A673 (cell line): ENCODE data around the gene SCG2. TPM values are rescaled to one million over a fixed set of nuclear protein-coding genes. Genes with fewer than 3 reads are reported as not detected.

Source experiments
- BruUV-seq: library from RNA; stranded (reverse); fragments of 400-500 nt; replicated peaks from 2 replicates; lab custom pipeline; 2021; lab: Mats Ljungman, UMichigan
- CTCF ChIA-PET: fragments of 300-600 bp; sonication (Branson Sonifier 250); formaldehyde crosslinking; loops from one replicate; lab custom pipeline; 2022; ENCODE audit warnings: antibody characterized with exemption; lab: Charles Lee
- POLR2A ChIA-PET: fragments of 300-600 bp; sonication (Branson Sonifier 250); formaldehyde crosslinking; loops from one replicate; lab custom pipeline; 2022; ENCODE audit warnings: antibody characterized with exemption; ENCODE audit not compliant: low non-redundant PET; lab: Charles Lee
- DNase-seq: peaks from one replicate; pipeline ENCODE4 v3.0.0-alpha.2; 2015; ENCODE audit warnings: low spot score
- H3K27ac ChIP-seq: fragments of 200-600 bp; sonication (generic); 2 replicates; pipeline ENCODE4 v1.5.1; 2016; ENCODE audit warnings: mixed run types, low read depth, mild to moderate bottlenecking, mixed read lengths, antibody characterized with exemption, low read length; ENCODE audit not compliant: poor library complexity, severe bottlenecking
- H3K27me3 ChIP-seq: fragments of 200-600 bp; sonication (generic); replicated peaks from 2 replicates; pipeline ENCODE4 v1.6.1; 2017; ENCODE audit warnings: mixed run types, low read depth, mild to moderate bottlenecking, mixed read lengths, antibody characterized with exemption, low read length; ENCODE audit not compliant: insufficient read depth, poor library complexity
- H3K36me3 ChIP-seq: fragments of 200-600 bp; sonication (generic); 2 replicates; pipeline ENCODE4 v1.6.1; 2016; ENCODE audit warnings: mixed run types, mild to moderate bottlenecking, mixed read lengths, antibody characterized with exemption, low read length; ENCODE audit not compliant: insufficient read depth, poor library complexity, severe bottlenecking
- H3K4me1 ChIP-seq: fragments of 200-600 bp; sonication (generic); 2 replicates; pipeline ENCODE4 v1.6.1; 2017; ENCODE audit warnings: mixed run types, mild to moderate bottlenecking, mixed read lengths, antibody characterized with exemption, low read length; ENCODE audit not compliant: insufficient read depth, poor library complexity, severe bottlenecking
- H3K4me3 ChIP-seq: fragments of 200-600 bp; sonication (generic); 2 replicates; pipeline ENCODE4 v1.5.1; 2016; ENCODE audit warnings: low read depth, mixed run types, mild to moderate bottlenecking, mixed read lengths, low read length; ENCODE audit not compliant: poor library complexity, severe bottlenecking
- H3K9me3 ChIP-seq: fragments of 200-600 bp; sonication (generic); 2 replicates; pipeline ENCODE4 v1.6.1; 2016; ENCODE audit warnings: mixed run types, low read depth, mild to moderate bottlenecking, mixed read lengths, antibody characterized with exemption, low read length; ENCODE audit not compliant: poor library complexity, severe bottlenecking
- EZH2 ChIP-seq: fragments of 200-600 bp; sonication (generic); IDR thresholded peaks from 2 replicates; pipeline ENCODE4 v1.6.1; 2017; ENCODE audit warnings: borderline replicate concordance, low read depth, mild to moderate bottlenecking, mixed read lengths, antibody characterized with exemption, low read length; ENCODE audit not compliant: poor library complexity, severe bottlenecking
- intact Hi-C: fragments of 100-400 bp; cut with micrococcal nuclease; formaldehyde crosslinking; loops from one replicate; pipeline ENCODE4 v1.10.0; 2022; ENCODE audit not compliant: unreplicated experiment
- total RNA-seq: library from RNA; stranded (reverse); gene quantifications from 2 replicates; pipeline ENCODE4 v1.2.3, GENCODE V29; 2021
- TF ChIP-seq, protein P1 (sequence below): fragments of 300-800, 200-600 bp; sonication (generic); conservative IDR thresholded peaks from 2 replicates; pipeline ENCODE4 v1.5.1; 2017; ENCODE audit warnings: low read depth, mild to moderate bottlenecking, antibody characterized with exemption, low read length, moderate library complexity, mixed read lengths

SCG2 gene
- total RNA-seq, 1 experiment from 2014 or later, result 26.2 TPM

DNA sequence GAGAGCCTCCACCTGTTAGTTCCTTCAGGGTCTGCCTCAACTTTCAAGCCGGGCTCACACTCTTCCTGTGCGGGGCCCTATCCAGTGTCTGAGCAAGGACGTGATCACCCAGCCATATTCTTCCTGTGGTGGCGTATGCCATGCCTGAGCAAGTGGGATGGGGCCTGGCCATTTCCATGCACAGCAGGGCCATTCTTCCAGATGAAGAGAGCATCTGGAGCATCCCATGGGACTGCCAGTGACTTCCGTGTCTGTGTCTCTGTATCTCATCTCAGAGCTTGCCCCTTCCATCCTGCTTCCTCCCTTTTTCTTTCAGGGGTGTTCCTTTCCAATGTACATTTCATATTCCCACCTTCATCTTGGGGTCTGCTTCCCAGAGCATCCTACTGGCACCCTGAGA lies 20.2 kb downstream of the SCG2 start:
- TF ChIP-seq EZH2, result no peak
- TF ChIP-seq, protein P1, sequence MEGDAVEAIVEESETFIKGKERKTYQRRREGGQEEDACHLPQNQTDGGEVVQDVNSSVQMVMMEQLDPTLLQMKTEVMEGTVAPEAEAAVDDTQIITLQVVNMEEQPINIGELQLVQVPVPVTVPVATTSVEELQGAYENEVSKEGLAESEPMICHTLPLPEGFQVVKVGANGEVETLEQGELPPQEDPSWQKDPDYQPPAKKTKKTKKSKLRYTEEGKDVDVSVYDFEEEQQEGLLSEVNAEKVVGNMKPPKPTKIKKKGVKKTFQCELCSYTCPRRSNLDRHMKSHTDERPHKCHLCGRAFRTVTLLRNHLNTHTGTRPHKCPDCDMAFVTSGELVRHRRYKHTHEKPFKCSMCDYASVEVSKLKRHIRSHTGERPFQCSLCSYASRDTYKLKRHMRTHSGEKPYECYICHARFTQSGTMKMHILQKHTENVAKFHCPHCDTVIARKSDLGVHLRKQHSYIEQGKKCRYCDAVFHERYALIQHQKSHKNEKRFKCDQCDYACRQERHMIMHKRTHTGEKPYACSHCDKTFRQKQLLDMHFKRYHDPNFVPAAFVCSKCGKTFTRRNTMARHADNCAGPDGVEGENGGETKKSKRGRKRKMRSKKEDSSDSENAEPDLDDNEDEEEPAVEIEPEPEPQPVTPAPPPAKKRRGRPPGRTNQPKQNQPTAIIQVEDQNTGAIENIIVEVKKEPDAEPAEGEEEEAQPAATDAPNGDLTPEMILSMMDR, result no peak
- BruUV-seq, result no TSS peak
- Histone ChIP-seq H3K9me3 (no peaks in the 10 kb centered on the region), H3K27me3 (no peaks in the 10 kb centered on the region), H3K36me3 (no peaks in the 10 kb centered on the region), H3K4me3 (no peak overlapping the region), H3K4me1 (peaks cover 41% of the 10 kb centered on the region), H3K27ac (no peak overlapping the region)
- no peak for DNase-seq
- ChIA-PET CTCF (interaction anchor here (0.6 kb wide), 1 partner anchor 20 kb away, joined by 4 read pairs; the partner anchor contains the start of gene SCG2), POLR2A (no interaction called here)
- intact Hi-C loops, result no loop called here

DNA sequence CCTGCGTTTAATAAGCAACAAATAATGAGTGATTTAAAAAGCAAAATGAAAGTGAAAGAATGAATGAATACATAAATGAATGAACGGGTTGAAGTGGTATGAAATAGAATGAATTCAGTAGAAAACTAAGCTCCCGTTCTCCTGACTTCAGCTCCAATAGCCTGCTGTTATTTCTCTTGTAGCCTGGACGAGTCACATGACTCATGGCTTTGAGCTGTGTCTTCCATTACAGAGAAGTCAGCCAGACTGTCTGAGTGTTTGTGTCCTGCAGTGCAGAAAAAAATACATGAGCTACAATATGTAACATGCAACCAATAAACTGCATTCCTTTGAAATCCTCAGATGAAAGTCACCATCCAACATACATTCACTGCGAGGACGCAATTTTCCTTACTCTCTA lies 21.2 kb downstream of the SCG2 start:
- Histone ChIP-seq H3K9me3 (no peaks in the 10 kb centered on the region), H3K36me3 (no peaks in the 10 kb centered on the region), H3K4me1 (peaks cover 31% of the 10 kb centered on the region), H3K27me3 (no peaks in the 10 kb centered on the region), H3K4me3 (no peak overlapping the region), H3K27ac (no peak overlapping the region)
- POLR2A ChIA-PET, result no interaction called here
- TF ChIP-seq EZH2, result no peak
- TF ChIP-seq, protein P1, result no peak
- CTCF ChIA-PET, result no interaction called here
- intact Hi-C loops, result no loop called here
- no TSS peak for BruUV-seq
- peak; percentile 68 for DNase-seq

DNA sequence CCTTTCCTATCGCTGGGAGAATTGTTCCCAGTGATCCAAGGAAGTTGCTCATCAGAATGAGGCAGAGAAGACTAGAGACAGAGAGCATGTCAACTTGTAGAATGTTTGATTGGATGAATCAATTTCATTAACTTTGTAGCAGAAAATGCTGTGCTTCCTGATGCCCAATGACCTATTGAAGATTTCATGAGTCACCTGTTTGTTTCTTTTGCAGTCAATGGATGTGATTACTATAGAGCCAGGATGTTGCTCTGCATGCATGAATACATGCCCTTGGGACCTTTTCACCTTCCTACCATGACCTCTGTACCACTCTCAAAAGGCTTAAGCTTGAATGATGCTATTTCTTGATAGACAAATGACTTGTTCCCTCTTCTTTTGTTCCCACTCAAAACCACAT lies 23.3 kb downstream of the SCG2 start:
- H3K27me3 ChIP-seq, result no peaks in the 10 kb centered on the region
- no peak overlapping the region for H3K4me3 ChIP-seq
- TF ChIP-seq, protein P1, result no peak
- TF ChIP-seq EZH2, result no peak
- ChIA-PET CTCF (no interaction called here), POLR2A (no interaction called here)
- intact Hi-C loops, result no loop called here
- peaks cover 20% of the 10 kb centered on the region for H3K4me1 ChIP-seq
- no peak overlapping the region for H3K27ac ChIP-seq
- no peaks in the 10 kb centered on the region for H3K36me3 ChIP-seq
- no peak for DNase-seq
- no TSS peak for BruUV-seq
- H3K9me3 ChIP-seq, result no peaks in the 10 kb centered on the region
